ENCODE results near the gene SETD1A.
"Not testable (repeated sequence)": the region's sequence is repeated elsewhere in the genome, so short reads cannot be mapped to it uniquely, and the experiment has no call there.

Gene SETD1A

DNA sequence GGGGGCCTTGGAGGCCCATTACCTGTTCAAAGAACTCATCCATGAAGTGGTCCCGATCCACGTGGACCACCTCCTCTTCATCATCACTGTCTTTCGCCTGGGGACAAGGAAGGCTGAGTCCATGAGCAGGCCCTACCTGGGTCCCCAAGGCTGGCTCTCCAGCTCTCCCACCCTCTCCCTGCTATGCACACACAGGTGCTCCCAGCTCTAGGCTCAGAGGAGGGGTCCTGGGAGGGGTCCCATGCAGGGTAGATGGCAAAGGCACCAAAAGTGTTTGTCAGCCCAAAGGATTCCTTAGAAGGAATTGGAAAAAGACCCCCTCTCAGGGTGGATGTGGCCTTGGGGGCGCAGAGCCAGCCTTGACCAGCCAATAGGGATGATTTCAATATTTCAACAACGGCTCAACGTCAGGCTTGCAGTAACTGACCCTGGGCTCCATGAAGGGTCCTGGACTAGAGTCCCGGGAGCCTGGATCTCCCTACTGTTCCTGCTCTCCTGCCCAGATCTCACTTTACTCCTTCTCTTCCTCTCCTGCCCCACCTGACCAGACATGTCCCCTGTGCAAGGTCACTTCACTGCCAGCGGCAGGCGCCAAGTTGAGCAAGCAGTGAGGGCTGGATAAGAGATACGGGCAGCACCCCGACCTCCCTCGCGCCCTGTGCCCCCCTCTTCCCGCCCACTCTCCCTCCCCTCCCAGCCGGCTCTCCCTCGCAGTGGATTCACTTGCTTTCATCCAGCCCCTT is 44.1 kb downstream of the SETD1A start:
- DNase-seq = no peak

DNA sequence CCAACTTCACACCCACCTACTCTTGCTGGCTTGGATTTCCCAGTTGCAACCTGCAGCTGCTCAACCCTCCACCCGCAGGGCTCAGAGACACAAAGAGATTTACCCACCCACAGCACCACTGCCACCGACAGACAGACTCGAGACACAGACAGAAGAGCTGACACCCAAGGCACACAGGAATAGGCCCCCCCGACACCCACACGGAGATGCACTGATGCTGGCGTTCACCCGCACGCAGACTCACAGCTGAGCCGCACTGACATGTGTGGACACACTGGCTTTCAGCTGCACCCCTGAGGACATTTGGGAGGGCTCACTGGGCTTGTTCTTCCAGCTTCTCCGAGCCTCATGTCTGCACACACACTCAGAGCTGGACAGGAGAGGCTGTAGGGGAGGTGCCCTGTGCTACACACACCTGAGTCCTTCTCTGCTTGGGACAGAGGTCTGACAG is 44.7 kb downstream of the SETD1A start:
- DNase-seq = no peak

DNA sequence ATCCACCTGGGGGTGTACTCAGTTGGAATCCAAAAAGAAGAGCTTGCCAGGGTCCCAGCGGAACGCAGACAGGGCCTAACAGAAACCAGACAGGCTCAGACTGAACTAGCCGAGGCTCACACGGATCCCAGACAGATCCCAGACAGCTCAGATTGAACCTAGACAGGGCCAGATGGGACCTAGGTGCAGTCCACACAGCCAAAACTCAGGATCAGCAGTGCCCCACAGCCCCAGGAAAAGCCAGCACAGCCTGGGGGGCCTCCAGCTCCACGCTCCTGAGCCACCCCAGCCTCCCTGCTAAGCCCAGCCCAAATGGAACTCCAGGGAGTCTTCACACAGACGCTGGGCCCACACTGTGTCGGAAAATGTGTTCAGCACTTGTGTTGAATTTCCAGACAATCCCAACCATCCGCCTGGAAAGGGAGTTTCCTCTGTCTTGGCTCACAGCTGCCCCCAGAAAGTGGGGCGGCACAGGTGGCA is 45.3 kb downstream of the SETD1A start:
- no peak for DNase-seq

DNA sequence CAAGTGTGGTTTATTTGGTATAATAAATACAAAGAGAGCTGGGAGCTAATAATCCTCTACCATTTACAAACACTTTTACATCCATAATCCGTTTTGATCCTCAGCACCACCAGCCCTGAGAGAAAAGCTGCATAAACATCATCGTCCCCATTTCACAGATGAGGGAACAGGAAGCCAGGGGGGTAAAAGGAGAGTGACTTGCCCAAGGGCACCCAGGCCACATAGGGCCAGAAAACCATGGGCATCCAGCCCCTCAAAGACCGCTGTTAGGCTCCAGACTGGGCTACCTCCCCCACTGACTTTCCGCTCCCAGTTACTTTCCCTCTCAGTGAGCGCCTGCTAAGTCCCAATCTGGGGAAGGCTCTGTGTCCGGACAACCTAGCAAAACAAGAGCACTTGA is 46.2 kb downstream of the SETD1A start:
- no peak for DNase-seq

- DNase-seq = no peak
Observed at GRCh38 chr16:31004658-31005057, 47.1 kb downstream of the SETD1A start.

- DNase-seq = no peak
Observed at GRCh38 chr16:31005350-31006085, 48.0 kb downstream of the SETD1A start.

DNA sequence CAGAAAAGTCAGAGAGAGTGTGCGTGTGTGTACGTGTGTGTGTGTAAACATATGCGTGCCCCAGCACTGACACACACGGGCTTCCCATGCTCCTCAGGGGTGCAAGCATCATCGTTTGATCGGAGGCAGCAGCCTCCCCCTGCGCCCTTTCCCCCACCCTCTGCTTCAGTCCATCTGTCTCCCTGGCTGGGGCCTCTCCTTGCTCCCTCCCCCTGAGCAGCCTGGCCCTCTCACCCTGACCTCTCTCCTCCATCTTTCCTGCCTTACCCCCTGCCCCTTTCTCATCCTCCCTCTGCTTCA is 48.5 kb downstream of the SETD1A start:
- DNase-seq = no peak

GRCh38 chr16:31006589-31006988 is 49.0 kb downstream of the SETD1A start:
- no peak for DNase-seq

- DNase-seq = no peak
Observed at GRCh38 chr16:31007684-31008083, 50.1 kb downstream of the SETD1A start.

DNA sequence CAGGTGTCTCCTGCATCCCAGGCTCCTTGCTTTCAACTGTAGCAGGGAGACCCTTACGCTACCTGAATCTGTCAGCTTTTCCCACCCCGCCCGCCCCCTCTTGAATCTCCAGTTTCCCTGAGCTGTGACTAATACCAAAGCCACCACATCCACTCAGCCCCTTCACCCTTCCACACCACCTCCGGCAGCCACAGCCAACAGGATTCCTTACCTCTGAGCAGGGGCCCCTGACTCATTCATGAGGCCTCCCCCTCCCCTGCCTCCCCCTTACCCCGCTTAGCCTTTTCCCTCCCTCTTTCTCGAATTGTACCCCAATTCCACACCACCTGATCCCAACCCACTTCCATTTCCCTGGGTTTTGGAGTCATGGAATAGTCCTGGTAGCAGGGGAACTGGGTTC is 50.6 kb downstream of the SETD1A start:
- no peak for DNase-seq

GRCh38 chr16:31008551-31008950 is 51.0 kb downstream of the SETD1A start:
- no peak for DNase-seq

DNA sequence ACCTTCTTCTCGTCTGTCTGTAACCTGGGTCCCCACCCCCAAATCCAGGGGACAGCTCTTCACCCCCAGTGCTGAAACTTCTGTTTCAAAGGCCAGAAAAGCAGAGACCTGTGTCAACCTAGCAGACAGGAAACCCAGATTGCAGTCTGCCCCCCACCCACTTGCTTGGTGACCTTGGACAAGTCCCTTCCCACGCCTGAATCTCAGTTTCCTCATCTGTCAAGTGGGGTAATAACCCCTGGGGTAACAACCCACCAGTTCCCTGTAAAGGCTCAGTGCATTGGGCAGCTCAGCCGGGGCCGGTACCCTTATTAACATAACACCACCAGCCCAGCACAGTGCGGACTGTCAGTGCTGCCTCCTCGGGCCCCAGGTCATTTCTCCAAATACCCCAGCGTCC is 51.6 kb downstream of the SETD1A start:
- no peak for DNase-seq

GRCh38 chr16:31009894-31010584 is 52.5 kb downstream of the SETD1A start:
- DNase-seq = no peak

DNA sequence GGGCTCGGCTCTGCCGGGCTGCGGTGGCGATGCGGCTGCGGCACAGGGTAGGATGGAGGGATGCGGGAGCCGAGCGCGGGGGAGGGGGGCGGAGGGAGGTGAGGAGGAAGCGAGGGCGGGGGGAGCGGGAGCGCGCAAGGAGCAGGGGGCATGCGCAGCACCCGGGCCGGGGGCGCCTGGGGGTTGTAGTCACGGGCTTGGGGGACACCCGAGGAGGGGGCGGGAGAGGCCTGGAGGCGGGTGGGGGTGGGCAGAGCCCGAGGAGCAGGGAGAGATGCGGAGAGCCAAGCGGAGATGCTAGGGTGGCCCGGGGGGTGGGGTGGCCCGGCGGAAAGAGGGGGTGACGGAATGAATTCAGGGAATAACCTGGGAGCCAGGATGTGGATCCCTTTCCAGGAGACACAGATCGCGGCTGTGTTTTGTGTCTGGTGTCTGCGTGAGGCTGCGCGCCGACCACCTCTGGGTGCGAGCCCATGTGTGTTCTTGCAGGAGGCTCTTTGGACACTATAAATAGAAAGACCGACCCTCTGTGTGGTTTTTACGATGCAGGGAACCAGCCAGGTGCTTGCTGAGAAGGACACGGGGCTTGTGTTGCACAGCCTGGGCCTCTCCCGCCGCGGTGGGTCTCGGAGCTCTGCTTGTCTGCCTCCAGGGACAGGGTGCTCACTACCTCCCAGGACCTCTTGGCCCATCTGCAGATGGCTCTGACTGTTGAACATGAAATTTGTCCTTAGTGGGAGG is 53.2 kb downstream of the SETD1A start, which contains the start of gene STX1B:
Gene STX1B (minus strand): TSS at position 54 of the 741 bp plus-strand sequence. CDS start 242 bp downstream, outside the sequence.
- DNase-seq = peak in 1 of 2 experiments; percentile 50

- DNase-seq = not testable (repeated sequence)
Observed at GRCh38 chr16:31011815-31012214, 54.3 kb downstream of the SETD1A start.

- not testable (repeated sequence) for DNase-seq
Observed at GRCh38 chr16:31013292-31013691, 55.7 kb downstream of the SETD1A start.

DNA sequence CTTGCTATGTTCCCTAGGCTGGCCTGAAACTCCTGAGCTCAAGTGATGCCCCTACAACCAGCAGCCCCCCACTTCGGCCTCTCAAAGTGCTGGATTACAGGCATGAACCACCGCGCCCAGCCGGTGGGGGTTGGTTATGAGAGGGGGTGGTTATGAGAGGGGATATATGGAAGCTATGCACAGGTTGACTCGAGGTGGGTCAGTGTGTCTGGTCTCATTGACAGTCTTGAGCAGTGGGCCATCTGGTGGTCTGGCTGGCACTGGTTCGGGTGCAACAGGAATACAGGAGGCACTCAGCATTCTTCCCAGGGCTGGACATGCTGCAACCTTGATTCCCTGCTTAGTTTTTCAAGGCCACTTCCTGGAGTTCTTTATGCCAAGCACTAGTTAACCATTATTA is 58.5 kb downstream of the SETD1A start:
- no peak for DNase-seq

DNA sequence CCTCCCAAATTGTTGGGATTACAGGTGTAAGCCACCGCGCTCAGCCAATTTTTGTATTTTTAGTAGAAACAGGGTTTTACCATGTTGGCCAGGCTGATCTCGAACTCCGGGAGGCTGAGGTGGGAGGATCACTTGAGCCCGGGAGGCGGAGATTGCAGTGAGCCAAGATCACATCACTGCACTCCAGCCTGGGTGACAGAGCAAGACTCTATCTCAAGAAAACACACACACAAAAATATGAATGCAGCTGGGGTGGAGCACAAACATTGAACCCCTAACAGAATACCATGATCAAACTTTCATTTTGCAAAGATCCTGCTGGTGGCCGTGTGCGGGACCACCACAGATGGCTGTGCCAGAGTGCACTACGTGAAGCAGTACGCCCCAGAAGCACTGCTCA is 60.2 kb downstream of the SETD1A start:
- DNase-seq = not testable (repeated sequence)

- DNase-seq = no peak
Observed at GRCh38 chr16:31020536-31020935, 63.0 kb downstream of the SETD1A start.

DNA sequence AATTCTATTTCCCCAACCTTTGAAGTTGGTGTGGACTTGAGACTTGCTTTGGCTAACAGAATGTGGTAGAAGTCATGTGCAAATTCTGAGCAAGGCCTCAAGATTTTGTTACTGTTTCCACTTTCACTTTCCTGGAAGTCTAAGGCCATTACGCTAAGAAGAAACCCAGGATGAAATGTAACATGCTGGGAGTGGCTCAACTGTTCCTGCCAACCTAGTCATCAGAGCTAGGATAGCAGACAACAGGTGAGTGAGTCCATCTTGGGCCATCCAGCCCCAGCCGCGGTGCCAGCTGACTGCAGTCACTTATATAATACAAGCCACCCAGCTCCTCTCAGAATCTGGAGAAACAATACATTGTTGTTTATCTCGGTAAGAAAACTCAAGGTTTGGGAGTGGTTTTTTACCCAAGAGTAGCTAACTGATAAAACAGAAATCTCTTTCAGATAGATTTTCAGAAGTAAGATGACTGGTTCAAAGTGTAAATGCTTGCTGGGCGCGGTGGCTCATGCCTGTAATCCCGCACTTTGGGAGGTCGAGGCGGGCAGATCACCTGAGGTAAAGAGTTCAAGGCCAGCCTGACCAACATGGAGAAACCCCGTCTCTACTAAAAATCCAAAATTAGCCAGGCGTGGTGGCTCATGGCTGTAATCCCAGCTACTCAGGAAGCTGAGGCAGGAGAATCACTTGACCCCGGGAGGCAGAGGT is 65.1 kb downstream of the SETD1A start:
- no peak for DNase-seq

GRCh38 chr16:31023252-31023602 is 65.7 kb downstream of the SETD1A start:
- no peak for DNase-seq

GRCh38 chr16:31023627-31024226 is 66.2 kb downstream of the SETD1A start:
- no peak for DNase-seq

Measured in NCI-H446 (cell line).